Cortex of kidney (tissue), 1 donor: ENCODE measurements around the gene NOP10.
"Not testable (repeated sequence)": the region's sequence is repeated elsewhere in the genome, so short reads cannot be mapped to it uniquely, and the experiment has no call there.

Experiments used
- DNase-seq: peaks from one replicate; lab custom pipeline; 2025; lab: John Stamatoyannopoulos, UW

Gene NOP10

DNA sequence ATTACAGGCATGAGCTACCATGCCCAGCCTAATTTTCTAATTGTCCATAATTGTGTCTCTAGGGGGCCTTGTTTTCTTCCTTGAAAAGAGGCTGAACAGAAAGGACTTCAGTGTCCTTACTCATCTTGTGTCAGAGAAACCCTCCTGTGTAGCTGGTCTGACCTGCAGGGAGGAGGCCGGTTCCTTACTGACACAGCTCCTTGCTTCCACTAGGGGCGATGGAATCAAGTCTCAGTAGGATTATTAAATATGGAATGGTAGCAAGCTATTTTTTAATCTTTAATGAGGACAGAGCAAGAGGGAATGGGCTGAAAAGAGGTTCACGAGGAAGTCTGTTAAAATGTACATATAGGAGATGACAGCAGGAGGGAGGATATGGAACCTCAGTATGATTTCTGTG, 15.4 kb upstream of the NOP10 start:
- no peak for DNase-seq

GRCh38 chr15:34357653-34358052, 14.7 kb upstream of the NOP10 start:
- no peak for DNase-seq

GRCh38 chr15:34355241-34355640, 12.3 kb upstream of the NOP10 start:
- DNase-seq: no peak

- DNase-seq: no peak
Observed at GRCh38 chr15:34354286-34354685, 11.3 kb upstream of the NOP10 start.

DNA sequence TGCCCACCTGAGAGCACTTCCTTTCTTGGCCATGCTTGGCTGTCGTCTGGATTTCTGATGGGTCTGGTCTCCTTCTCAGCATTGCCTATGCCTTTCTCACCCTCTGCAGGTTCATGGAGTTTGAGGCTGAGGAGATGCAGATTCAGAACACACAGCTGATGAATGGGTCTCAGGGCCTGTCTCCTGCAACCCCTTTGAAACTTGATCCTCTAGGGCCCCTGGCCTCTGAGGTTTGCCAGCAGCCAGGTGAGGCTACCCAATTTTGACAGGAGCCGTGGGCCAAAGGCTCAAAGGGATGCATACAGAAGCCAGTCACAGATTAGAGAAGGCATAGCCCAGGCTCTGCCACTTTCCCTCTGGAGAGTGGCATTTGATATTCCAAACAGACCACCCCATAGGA, 10.7 kb upstream of the NOP10 start:
- no peak for DNase-seq

DNA sequence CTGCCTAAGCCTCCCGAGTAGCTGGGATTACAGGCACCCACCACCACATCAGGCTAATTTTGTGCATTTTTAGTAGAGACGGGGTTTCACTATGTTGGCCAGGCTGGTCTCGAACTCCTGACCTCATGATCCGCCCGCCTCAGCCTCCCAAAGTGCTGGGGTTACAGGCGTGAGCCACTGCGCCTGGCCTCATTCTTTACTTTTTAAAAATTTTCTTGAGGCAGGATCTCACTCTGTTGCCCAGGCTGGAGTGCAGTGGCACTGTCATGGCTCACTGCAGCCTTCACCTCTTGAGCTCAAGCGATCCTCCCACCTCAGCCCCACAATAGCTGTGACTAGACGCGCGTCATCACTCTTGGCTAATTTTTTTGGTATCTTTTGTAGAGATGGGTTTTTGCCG, 10.1 kb upstream of the NOP10 start:
- DNase-seq: not testable (repeated sequence)

DNA sequence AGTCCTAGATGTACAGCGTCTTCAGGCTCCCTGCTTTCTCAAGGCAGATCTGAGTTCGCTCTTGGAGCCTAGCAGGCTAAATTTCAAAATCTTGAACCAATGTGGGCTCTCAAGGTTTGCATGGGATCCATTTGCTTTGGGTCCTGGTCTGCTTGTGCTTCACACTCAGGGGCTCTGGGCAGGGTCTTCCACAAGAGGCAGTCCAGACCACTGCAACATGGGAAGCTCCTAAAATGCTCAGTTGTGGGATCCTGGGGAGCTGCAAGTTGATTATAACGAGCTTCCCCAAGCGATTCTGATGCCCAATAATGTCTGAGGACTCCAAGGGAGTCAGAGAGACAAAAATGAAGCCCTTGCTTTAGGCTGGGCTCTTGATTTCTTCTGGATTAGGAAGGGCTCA, 6.8 kb upstream of the NOP10 start:
- DNase-seq: no peak

GRCh38 chr15:34348735-34349300, 5.9 kb upstream of the NOP10 start:
- DNase-seq: no peak

GRCh38 chr15:34347951-34348638, 5.2 kb upstream of the NOP10 start:
- no peak for DNase-seq

DNA sequence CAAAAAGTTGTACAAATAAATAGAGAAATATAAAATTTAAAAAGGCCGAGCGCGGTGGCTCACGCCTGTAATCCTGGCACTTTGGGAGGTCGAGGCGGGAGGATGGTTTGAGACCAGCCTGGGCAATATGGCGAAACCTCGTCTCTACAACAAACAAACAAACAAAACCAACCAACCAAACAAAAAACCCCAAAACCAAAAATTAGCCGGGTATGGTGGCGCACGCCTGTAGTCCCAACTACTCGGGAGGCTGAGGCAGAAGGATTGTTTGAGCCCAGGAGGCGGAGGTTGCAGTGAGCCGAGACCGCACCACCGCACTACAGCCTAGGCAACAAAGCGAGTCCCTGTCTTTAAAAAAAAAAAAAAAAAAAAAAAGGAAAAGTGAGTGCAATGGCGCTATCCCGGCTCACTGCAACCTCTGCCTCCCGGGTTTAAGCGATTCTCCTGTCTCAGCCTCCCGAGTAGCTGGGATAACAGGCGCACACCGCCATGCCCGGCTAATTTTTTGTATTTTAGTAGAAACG, 661 bp downstream of the NOP10 start:
- not testable (repeated sequence) for DNase-seq

- no peak for DNase-seq
Observed at GRCh38 chr15:34341381-34342212, 1.3 kb downstream of the NOP10 start.

GRCh38 chr15:34339946-34340345, 3.0 kb downstream of the NOP10 start:
- no peak for DNase-seq

DNA sequence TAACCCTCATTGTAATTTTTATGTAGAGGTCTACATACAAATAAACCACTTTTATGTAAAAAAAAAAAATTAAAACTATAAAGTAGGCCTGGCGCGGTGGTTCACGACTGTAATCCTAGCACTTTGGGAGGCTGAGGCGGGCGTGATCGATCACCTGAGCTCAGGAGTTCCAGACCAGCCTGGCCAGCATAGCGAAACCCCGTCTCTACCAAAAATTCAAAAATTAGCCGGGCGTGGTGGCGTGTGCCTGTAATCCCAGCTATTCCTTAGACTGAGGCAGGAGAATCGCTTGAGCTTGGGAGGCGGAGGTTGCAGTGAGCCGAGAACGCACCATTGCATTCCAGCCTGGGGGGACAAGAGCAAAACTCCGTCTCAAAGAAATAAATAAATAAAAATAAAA, 4.6 kb downstream of the NOP10 start:
- no peak for DNase-seq

GRCh38 chr15:34337557-34338306, 5.2 kb downstream of the NOP10 start, which contains the start of gene SLC12A6:
SLC12A6 (minus strand) TSS chr15:34337781; CDS start chr15:34336680, 1,101 bp downstream.
- DNase-seq: peak; percentile 62

DNA sequence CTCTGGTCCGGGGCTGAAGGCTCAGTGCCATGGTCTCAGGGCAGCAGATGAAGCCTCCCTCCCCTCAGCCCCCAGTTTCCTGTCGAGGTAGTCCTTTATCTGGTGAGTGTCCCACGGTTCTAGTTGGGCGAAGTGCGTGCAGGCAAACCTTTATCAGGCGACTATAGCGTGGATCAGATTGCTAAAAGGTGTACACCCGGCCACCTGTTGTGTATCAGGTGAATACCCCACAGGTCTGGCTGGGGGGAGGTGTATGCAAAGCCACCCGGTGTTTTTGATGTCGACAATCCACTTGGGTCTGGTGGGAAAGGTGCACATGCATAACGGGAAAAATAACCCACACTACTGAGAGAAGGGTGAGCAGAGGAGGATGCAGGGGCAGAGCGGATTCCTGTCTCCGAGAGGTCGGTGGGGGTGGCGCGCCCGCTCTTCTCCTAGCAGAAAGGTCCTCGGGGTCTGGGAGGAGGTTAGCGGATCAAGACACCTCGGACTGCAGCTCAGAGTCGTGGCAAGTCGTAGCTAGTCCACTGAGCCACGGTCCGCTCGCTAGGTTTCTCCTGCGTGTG, 5.9 kb downstream of the NOP10 start:
- DNase-seq: no peak

- DNase-seq: no peak
Observed at GRCh38 chr15:34336231-34336990, 6.5 kb downstream of the NOP10 start.

DNA sequence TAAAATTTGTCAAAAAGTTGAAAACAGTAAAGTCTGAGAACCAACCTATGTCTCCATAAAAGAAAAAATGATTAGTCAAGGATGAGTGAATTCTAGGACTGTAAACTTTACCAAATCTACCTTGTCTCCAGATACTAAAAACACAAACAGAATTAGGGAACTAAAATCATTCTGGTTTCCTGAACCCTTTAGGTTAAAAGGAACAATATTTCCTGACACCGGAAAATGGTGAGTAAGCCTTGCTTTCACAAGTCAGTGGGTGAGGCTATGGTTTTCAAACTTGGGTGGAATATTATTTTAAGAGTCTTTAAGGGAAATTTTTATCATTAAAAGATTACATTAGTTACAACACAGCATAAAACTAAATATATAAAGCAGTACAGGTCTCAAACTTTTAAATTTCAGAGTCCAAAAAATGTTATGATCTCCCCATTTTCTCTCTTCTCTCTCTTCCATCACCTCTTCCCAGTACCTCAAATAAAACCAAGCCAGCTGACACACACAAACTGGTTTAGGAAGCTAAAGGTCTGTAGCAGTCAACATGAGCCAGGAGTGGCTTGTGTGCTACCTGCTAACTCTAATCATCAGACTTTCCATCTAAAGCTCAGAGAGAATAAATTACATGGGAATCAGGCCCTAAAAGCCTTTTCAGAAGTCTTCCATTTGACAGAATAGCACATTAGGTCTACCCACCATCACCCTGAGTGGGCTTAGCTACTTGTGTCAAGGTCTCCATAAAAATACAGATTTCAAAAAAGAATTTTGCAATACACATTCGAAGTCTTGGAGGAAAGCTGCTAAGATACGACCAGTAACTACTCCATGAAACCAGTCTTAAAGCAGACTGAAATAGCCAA, 7.5 kb downstream of the NOP10 start:
- no peak for DNase-seq

- DNase-seq: no peak
Observed at GRCh38 chr15:34334672-34335071, 8.3 kb downstream of the NOP10 start.

- no peak for DNase-seq
Observed at GRCh38 chr15:34332553-34333120, 10.3 kb downstream of the NOP10 start.

- DNase-seq: no peak
Observed at GRCh38 chr15:34331809-34332208, 11.1 kb downstream of the NOP10 start.
